Left forelimb (tissue), 1 donor: Measurements from ENCODE around the gene EFNB2.

Experiments
- DNase-seq: peaks from one replicate; pipeline ENCODE4 v3.0.0-alpha.2; 2018; ENCODE audit warnings: low spot score

The EFNB2 gene

GRCh38 chr13:106535552-106536243 is at the start of gene EFNB2:
Gene EFNB2 (minus strand): TSS chr13:106535662. CDS start chr13:106534964, 698 bp downstream.
- peak; percentile 93 for DNase-seq

- no peak for DNase-seq
Measured at GRCh38 chr13:106581225-106581624, 45.8 kb upstream of the EFNB2 start.

- DNase-seq, result no peak
Measured at GRCh38 chr13:106575896-106576295, 40.4 kb upstream of the EFNB2 start.

- no peak for DNase-seq
Measured at GRCh38 chr13:106573868-106574267, 38.4 kb upstream of the EFNB2 start.

- DNase-seq, result no peak
Measured at GRCh38 chr13:106573284-106573846, 37.9 kb upstream of the EFNB2 start.

GRCh38 chr13:106570299-106570852 is 34.9 kb upstream of the EFNB2 start:
- DNase-seq, result no peak

GRCh38 chr13:106569233-106570095 is 34.0 kb upstream of the EFNB2 start:
- DNase-seq, result no peak

GRCh38 chr13:106568299-106569003 is 33.0 kb upstream of the EFNB2 start:
- no peak for DNase-seq

- DNase-seq, result peak; percentile 97
Measured at GRCh38 chr13:106567474-106568298, 32.2 kb upstream of the EFNB2 start, which contains the start of gene ARGLU1. Gene ARGLU1 (minus strand): TSS chr13:106568137. CDS start chr13:106567919, 218 bp downstream.

GRCh38 chr13:106566641-106567473 is 31.4 kb upstream of the EFNB2 start:
- peak; percentile 80 for DNase-seq

- no peak for DNase-seq
Measured at GRCh38 chr13:106565127-106565775, 29.8 kb upstream of the EFNB2 start.

GRCh38 chr13:106562301-106562700 is 26.8 kb upstream of the EFNB2 start:
- DNase-seq, result no peak

- DNase-seq, result no peak
Measured at GRCh38 chr13:106561551-106562170, 26.2 kb upstream of the EFNB2 start.

- DNase-seq, result no peak
Measured at GRCh38 chr13:106560821-106561220, 25.4 kb upstream of the EFNB2 start.

GRCh38 chr13:106558527-106558926 is 23.1 kb upstream of the EFNB2 start:
- DNase-seq, result no peak

GRCh38 chr13:106555631-106556328 is 20.3 kb upstream of the EFNB2 start:
- no peak for DNase-seq

GRCh38 chr13:106551751-106552150 is 16.3 kb upstream of the EFNB2 start:
- DNase-seq, result no peak

GRCh38 chr13:106551350-106551749 is 15.9 kb upstream of the EFNB2 start:
- DNase-seq, result no peak
